ENCODE data around the gene NXPE1.
"Not testable (repeated sequence)": the region's sequence is repeated elsewhere in the genome, so short reads cannot be mapped to it uniquely, and the experiment has no call there.

NXPE1 gene

DNA sequence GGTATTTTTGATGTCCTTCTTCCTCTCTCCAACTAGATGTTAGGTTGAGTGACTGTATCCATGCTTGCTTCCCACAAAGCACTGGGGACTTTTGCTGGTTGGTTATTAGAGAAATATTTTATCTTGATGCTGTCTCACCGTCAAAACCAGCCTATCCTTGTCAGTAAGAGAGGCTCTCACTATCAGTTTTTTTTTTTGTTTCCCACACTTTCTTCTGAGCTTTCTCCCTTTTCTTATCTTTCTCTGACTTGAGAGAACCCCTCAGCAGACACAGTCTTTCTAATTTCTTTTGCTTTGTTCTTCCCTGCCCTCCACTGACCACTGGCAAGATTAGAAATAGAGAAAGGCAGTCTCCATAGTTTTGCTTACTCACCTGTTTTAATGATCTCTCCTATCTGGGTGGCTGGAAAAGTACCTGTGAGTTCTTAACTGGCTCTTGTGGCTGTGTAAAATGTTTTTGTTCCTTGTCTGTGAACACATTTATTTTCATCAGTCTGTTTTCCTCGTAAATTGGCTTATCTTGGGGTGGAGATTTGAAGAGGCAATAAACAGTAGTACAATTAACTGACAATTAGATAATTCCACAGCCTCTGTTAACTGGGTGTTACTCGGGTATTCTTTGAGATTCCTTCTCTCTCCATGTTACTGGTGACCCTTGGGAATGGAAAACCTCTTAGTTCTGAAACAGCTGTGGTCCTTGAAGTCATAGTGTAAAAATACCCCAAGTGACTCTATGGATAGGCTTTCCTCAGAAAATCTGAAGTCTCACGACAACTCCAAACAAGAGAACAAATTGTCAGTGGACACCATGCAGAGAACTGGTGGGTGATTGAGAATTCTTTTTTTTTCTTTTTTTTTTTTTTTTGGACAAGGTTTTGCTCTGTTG lies at the start of gene NXPE1:
NXPE1 (minus strand) TSS at position 457 of the 886 bp plus-strand sequence. CDS start 8,680 bp downstream, outside the sequence.
- no peak within 1 kb of the TSS for H3K27ac ChIP-seq (ENCODE audit: low read depth, low read length)
- H3K9me3 ChIP-seq (ENCODE audit: control insufficient read depth in 1 of 2, low read length in 2 of 2): no peaks in the 10 kb centered on the region
- no peak within 1 kb of the TSS for H3K4me3 ChIP-seq (ENCODE audit: low read depth in 1 of 2, low read length in 2 of 2)
- H3K27me3 ChIP-seq (ENCODE audit: control insufficient read depth in 1 of 2, insufficient read depth in 2 of 2, low read length in 2 of 2): no peaks in the 10 kb centered on the region
- no peaks in the 10 kb centered on the region for H3K4me1 ChIP-seq (ENCODE audit: control insufficient read depth in 1 of 2, insufficient read depth in 2 of 2, low read length in 2 of 2)
- no peak within 1 kb of the TSS for H3K9ac ChIP-seq (ENCODE audit: low read depth in 1 of 2, low read length in 2 of 2)
- no peaks in the 10 kb centered on the region for H3K36me3 ChIP-seq (ENCODE audit: control insufficient read depth in 1 of 2, insufficient read depth in 2 of 2, low read length in 2 of 2)

DNA sequence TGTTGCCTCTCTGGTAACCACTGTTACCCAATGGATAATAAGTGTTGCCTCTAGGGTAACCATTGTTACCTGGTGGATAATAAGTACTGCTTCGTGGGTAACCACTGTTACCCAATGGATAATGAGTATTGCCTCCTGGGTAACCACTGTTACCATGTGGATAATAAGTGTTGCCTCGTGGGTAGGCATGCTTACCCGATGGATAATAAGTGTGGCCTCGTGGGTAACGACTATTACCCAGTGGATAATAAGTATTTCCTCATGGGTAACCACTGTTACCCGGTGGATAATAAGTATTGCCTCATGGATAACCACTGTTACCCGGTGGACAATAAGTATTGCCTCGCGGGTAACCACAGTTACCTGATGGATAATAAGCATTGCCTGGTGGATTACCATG lies 49.7 kb upstream of the NXPE1 start:
- peaks cover 10 to 36% of the 10 kb centered on the region in 2 donors for H3K9me3 ChIP-seq (ENCODE audit: control insufficient read depth in 1 of 2, low read length in 2 of 2)
- H3K9ac ChIP-seq (ENCODE audit: low read depth in 1 of 2, low read length in 2 of 2): no peak overlapping the region
- H3K27ac ChIP-seq (ENCODE audit: low read depth, low read length): no peak overlapping the region
- H3K4me3 ChIP-seq (ENCODE audit: low read depth in 1 of 2, low read length in 2 of 2): no peak overlapping the region
- no peaks in the 10 kb centered on the region for H3K4me1 ChIP-seq (ENCODE audit: control insufficient read depth in 1 of 2, insufficient read depth in 2 of 2, low read length in 2 of 2)
- no peaks in the 10 kb centered on the region for H3K27me3 ChIP-seq (ENCODE audit: control insufficient read depth in 1 of 2, insufficient read depth in 2 of 2, low read length in 2 of 2)
- no peaks in the 10 kb centered on the region for H3K36me3 ChIP-seq (ENCODE audit: control insufficient read depth in 1 of 2, insufficient read depth in 2 of 2, low read length in 2 of 2)

DNA sequence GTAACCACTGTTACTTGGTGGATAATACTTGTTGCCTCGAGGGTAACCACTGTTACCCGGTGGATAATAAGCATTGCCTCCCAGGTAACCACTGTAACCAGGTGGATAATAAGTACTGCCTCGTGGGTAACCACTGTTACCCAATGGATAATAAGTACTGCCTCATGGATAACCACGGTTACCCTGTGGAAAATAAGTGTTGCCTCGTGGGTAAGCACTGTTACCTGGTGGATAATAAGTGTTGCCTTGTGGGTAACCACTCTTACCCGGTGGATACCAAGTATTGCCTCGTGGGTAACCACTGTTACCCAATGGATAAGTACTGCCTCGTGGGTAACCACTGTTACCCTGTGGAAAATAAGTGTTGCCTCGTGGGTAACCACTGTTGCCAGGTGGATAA lies 48.9 kb upstream of the NXPE1 start:
- H3K9me3 ChIP-seq (ENCODE audit: control insufficient read depth in 1 of 2, low read length in 2 of 2): peaks cover 10 to 34% of the 10 kb centered on the region in 2 donors
- H3K27me3 ChIP-seq (ENCODE audit: control insufficient read depth in 1 of 2, insufficient read depth in 2 of 2, low read length in 2 of 2); H3K4me3 ChIP-seq (ENCODE audit: low read depth in 1 of 2, low read length in 2 of 2); H3K9ac ChIP-seq (ENCODE audit: low read depth in 1 of 2, low read length in 2 of 2); H3K27ac ChIP-seq (ENCODE audit: low read depth, low read length); H3K36me3 ChIP-seq (ENCODE audit: control insufficient read depth in 1 of 2, insufficient read depth in 2 of 2, low read length in 2 of 2); H3K4me1 ChIP-seq (ENCODE audit: control insufficient read depth in 1 of 2, insufficient read depth in 2 of 2, low read length in 2 of 2): not testable (repeated sequence)

DNA sequence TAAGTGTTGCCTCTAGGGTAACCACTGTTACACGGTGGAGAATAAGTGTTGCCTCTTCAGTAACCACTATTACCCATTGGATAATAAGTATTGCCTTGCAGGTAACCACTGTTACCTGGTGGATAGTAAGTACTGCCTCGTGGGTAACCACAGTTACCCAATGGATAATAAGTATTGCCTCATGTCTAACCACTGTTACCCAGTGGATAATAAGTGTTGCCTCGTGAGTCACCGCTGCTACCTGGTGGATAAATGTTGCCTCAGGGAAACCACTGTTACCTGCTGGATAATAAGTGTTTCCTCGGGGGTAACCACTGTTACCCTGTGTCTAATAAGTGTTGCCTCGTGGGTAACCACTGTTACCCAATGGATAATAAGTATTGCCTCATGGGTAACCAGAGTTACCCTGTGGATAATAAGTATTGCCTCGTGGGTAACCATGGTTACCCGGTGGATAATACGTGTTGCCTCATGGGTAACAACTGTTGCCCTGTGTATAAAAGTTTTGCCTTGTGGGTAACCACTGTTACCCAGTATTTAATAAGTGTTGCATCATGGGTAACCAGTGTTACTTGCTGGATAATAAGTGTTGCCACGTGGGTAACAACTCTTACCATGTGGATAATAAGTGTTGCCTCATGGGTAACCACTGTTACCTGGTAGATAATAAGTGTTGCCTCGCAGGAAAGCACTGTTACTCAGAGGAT lies 48.2 kb upstream of the NXPE1 start:
- no peaks in the 10 kb centered on the region for H3K4me1 ChIP-seq (ENCODE audit: control insufficient read depth in 1 of 2, insufficient read depth in 2 of 2, low read length in 2 of 2)
- H3K4me3 ChIP-seq (ENCODE audit: low read depth in 1 of 2, low read length in 2 of 2): no peak overlapping the region
- H3K9me3 ChIP-seq (ENCODE audit: control insufficient read depth in 1 of 2, low read length in 2 of 2): peaks cover 13 to 27% of the 10 kb centered on the region in 2 donors
- no peaks in the 10 kb centered on the region for H3K36me3 ChIP-seq (ENCODE audit: control insufficient read depth in 1 of 2, insufficient read depth in 2 of 2, low read length in 2 of 2)
- no peak overlapping the region for H3K27ac ChIP-seq (ENCODE audit: low read depth, low read length)
- no peak overlapping the region for H3K9ac ChIP-seq (ENCODE audit: low read depth in 1 of 2, low read length in 2 of 2)
- H3K27me3 ChIP-seq (ENCODE audit: control insufficient read depth in 1 of 2, insufficient read depth in 2 of 2, low read length in 2 of 2): no peaks in the 10 kb centered on the region

DNA sequence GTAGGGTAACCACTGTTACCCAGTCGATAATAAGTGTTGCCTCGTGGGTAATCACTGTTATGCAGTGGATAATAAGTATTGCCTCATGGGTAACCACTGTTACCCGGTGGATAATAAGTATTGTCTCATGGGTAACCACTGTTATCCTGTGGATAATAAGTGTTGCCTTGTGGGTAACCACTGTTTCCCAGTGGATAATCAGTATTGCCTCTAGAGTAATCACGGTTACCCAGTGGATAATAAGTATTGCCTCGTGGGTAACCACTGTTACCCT lies 47.1 kb upstream of the NXPE1 start:
- H3K27me3 ChIP-seq (ENCODE audit: control insufficient read depth in 1 of 2, insufficient read depth in 2 of 2, low read length in 2 of 2); H3K4me3 ChIP-seq (ENCODE audit: low read depth in 1 of 2, low read length in 2 of 2); H3K27ac ChIP-seq (ENCODE audit: low read depth, low read length); H3K4me1 ChIP-seq (ENCODE audit: control insufficient read depth in 1 of 2, insufficient read depth in 2 of 2, low read length in 2 of 2); H3K9ac ChIP-seq (ENCODE audit: low read depth in 1 of 2, low read length in 2 of 2); H3K36me3 ChIP-seq (ENCODE audit: control insufficient read depth in 1 of 2, insufficient read depth in 2 of 2, low read length in 2 of 2): not testable (repeated sequence)
- peaks cover 11 to 20% of the 10 kb centered on the region in 2 donors for H3K9me3 ChIP-seq (ENCODE audit: control insufficient read depth in 1 of 2, low read length in 2 of 2)

DNA sequence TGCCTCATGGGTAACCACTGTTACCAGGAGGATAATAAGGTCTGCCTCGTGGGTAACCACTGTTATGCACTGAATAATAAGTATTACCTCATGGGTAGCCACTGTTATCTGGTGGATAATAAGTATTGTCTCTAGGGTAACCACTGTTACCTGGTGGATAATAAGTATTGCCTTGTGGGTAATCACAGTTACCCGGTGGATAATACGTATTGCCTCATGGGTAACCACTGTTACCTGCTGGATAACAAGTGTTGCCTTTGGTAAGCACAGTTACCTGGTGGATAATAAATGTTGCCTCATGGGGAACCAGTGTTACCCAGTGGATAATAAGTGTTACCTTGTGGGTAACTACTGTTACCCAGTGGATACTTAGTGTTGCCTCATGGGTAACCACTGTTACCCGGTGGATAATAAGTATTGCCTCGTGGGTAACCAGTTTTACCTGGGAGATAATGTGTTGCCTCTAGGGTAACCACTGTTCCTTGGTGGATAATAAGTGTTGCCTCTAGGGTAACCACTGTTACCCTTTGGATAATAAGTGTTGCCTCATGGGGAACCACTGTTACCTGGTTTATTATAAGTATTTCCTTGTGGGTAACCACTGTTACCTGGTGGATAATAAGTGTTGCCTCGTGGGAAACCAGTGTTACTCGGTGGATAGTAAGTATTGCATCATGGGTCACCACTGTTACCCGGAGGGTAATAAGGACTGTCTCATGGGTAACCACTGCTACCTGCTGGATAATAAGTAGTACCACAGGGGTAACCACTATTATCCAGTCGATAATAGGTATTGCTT lies 46.5 kb upstream of the NXPE1 start:
- Histone ChIP-seq H3K36me3 (ENCODE audit: control insufficient read depth in 1 of 2, insufficient read depth in 2 of 2, low read length in 2 of 2) (no peaks in the 10 kb centered on the region), H3K4me3 (ENCODE audit: low read depth in 1 of 2, low read length in 2 of 2) (no peak overlapping the region), H3K9me3 (ENCODE audit: control insufficient read depth in 1 of 2, low read length in 2 of 2) (peaks cover 11 to 16% of the 10 kb centered on the region in 2 donors), H3K9ac (ENCODE audit: low read depth in 1 of 2, low read length in 2 of 2) (no peak overlapping the region), H3K27ac (ENCODE audit: low read depth, low read length) (no peak overlapping the region), H3K4me1 (ENCODE audit: control insufficient read depth in 1 of 2, insufficient read depth in 2 of 2, low read length in 2 of 2) (no peaks in the 10 kb centered on the region), H3K27me3 (ENCODE audit: control insufficient read depth in 1 of 2, insufficient read depth in 2 of 2, low read length in 2 of 2) (no peaks in the 10 kb centered on the region)

DNA sequence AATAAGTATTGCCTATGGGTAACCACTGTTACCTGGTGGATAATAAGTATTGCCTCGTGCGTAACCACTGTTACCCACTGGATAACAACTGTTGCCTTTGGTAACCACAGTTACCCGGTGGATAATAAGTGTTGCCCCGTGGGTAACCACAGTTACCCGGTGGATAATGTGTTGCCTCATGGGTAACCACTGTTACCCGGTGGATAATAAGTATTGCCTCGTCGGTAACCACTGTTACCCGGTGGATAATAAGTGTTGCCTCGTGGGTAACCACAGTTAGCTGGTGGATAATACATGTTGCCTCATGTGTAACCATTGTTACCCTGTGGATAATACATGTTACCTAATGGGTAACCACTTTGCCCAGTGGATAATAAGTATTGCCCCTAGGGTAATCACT lies 45.7 kb upstream of the NXPE1 start:
- Histone ChIP-seq H3K9ac (ENCODE audit: low read depth in 1 of 2, low read length in 2 of 2) (no peak overlapping the region), H3K27ac (ENCODE audit: low read depth, low read length) (no peak overlapping the region), H3K27me3 (ENCODE audit: control insufficient read depth in 1 of 2, insufficient read depth in 2 of 2, low read length in 2 of 2) (no peaks in the 10 kb centered on the region), H3K36me3 (ENCODE audit: control insufficient read depth in 1 of 2, insufficient read depth in 2 of 2, low read length in 2 of 2) (no peaks in the 10 kb centered on the region), H3K4me1 (ENCODE audit: control insufficient read depth in 1 of 2, insufficient read depth in 2 of 2, low read length in 2 of 2) (no peaks in the 10 kb centered on the region), H3K4me3 (ENCODE audit: low read depth in 1 of 2, low read length in 2 of 2) (no peak overlapping the region), H3K9me3 (ENCODE audit: control insufficient read depth in 1 of 2, low read length in 2 of 2) (peaks cover 11 to 16% of the 10 kb centered on the region in 2 donors)

DNA sequence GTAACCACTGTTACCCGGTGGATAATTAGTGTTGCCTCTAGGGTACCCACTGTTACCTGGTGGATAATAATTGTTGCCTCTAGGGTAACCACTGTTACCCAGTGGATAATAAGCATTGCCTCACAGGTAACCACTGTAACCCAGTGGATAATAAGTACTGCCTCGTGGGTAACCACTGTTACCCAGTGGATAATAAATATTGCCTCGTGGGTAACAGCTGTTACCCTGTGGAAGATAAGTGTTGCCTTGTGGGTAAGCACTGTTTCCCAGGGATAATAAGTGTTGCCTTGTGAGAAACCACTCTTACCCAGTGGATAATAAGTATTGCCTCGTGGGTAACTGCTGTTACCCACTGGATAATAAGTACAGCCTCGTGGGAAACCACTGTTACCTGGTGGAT lies 45.2 kb upstream of the NXPE1 start:
- Histone ChIP-seq H3K4me1 (ENCODE audit: control insufficient read depth in 1 of 2, insufficient read depth in 2 of 2, low read length in 2 of 2) (no peaks in the 10 kb centered on the region), H3K36me3 (ENCODE audit: control insufficient read depth in 1 of 2, insufficient read depth in 2 of 2, low read length in 2 of 2) (no peaks in the 10 kb centered on the region), H3K9me3 (ENCODE audit: control insufficient read depth in 1 of 2, low read length in 2 of 2) (peaks cover 9 to 14% of the 10 kb centered on the region in 2 donors), H3K27me3 (ENCODE audit: control insufficient read depth in 1 of 2, insufficient read depth in 2 of 2, low read length in 2 of 2) (no peaks in the 10 kb centered on the region), H3K27ac (ENCODE audit: low read depth, low read length) (no peak overlapping the region), H3K4me3 (ENCODE audit: low read depth in 1 of 2, low read length in 2 of 2) (no peak overlapping the region), H3K9ac (ENCODE audit: low read depth in 1 of 2, low read length in 2 of 2) (no peak overlapping the region)

DNA sequence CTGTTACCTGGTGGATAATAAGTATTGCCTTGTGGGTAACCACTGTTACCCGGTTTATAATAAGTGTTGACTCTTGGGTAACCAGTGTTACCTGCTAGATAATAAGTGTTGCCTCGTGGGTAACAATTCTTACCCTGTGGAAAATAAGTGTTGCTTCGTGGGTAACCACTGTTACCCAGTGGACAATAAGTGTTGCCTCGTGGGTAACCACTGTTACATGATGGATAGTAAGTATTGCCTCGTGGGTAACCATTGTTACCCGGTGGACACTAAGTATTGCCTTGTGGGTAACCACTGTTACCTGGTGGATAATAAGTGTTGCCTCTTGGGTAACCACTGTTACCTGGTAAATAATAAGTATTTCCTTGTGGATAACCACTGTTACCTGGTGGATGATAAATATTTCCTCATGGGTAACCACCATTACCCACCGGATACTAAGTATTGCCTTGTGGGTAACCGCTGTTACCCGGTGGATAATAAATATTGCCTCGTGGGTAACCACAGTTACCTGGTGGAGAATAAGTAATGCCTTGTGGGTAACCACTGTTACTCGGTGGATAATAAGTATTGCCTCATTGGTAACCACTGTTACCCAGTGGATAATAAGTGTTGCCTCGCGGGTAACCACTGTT lies 44.6 kb upstream of the NXPE1 start:
- Histone ChIP-seq H3K4me1 (ENCODE audit: control insufficient read depth in 1 of 2, insufficient read depth in 2 of 2, low read length in 2 of 2) (no peaks in the 10 kb centered on the region), H3K27me3 (ENCODE audit: control insufficient read depth in 1 of 2, insufficient read depth in 2 of 2, low read length in 2 of 2) (no peaks in the 10 kb centered on the region)

More for the DNA sequence above, 44.6 kb upstream of the NXPE1 start:
- Histone ChIP-seq H3K4me3 (ENCODE audit: low read depth in 1 of 2, low read length in 2 of 2) (no peak overlapping the region), H3K27ac (ENCODE audit: low read depth, low read length) (no peak overlapping the region), H3K9me3 (ENCODE audit: control insufficient read depth in 1 of 2, low read length in 2 of 2) (peaks cover 3 to 8% of the 10 kb centered on the region in 2 donors), H3K9ac (ENCODE audit: low read depth in 1 of 2, low read length in 2 of 2) (no peak overlapping the region), H3K36me3 (ENCODE audit: control insufficient read depth in 1 of 2, insufficient read depth in 2 of 2, low read length in 2 of 2) (no peaks in the 10 kb centered on the region)
